Neural cell (in vitro differentiated cells): ENCODE data around the gene COL24A1. TPM values are rescaled to one million over a fixed set of nuclear protein-coding genes. Genes with fewer than 3 reads are reported as not detected.
"Not testable (repeated sequence)": the region's sequence is repeated elsewhere in the genome, so short reads cannot be mapped to it uniquely, and the experiment has no call there.

Experiments used
- H2AFZ ChIP-seq: fragments of 200-600, 300-800 bp; sonication (generic), shearing (Covaris generic); 2 replicates; pipeline ENCODE4 v1.6.0; 2014; ENCODE audit warnings: low read depth, mild to moderate bottlenecking, antibody characterized with exemption, low read length, moderate library complexity
- H3F3A ChIP-seq: fragments of 200-600 bp; shearing (Covaris generic); 2 replicates; pipeline ENCODE4 v1.6.1; 2016; ENCODE audit warnings: mild to moderate bottlenecking, moderate library complexity, mixed read lengths, antibody characterized with exemption, low read length; ENCODE audit not compliant: insufficient read depth, poor library complexity, severe bottlenecking
- H3K27ac ChIP-seq: fragments of 200-600, 300-800 bp; sonication (generic), shearing (Covaris generic); 2 replicates; pipeline ENCODE4 v1.5.1; 2014; ENCODE audit warnings: mild to moderate bottlenecking, low read length, moderate library complexity
- H3K27me3 ChIP-seq: fragments of 300-800, 200-600 bp; sonication (generic), shearing (Covaris generic); 2 replicates; pipeline ENCODE4 v1.6.0; 2014; ENCODE audit warnings: mild to moderate bottlenecking, low read depth, low read length, moderate library complexity; ENCODE audit not compliant: insufficient read depth
- H3K36me3 ChIP-seq: fragments of 300-800, 200-600 bp; sonication (generic), shearing (Covaris generic); 2 replicates; pipeline ENCODE4 v1.5.1; 2014; ENCODE audit warnings: mild to moderate bottlenecking, antibody characterized with exemption, low read length, moderate library complexity; ENCODE audit not compliant: insufficient read depth
- H3K4me2 ChIP-seq: fragments of 300-800, 200-600 bp; sonication (generic), shearing (Covaris generic); 2 replicates; pipeline ENCODE4 v1.6.0; 2014; ENCODE audit warnings: mild to moderate bottlenecking, low read length
- H3K4me3 ChIP-seq: fragments of 300-800, 200-600 bp; sonication (generic), shearing (Covaris generic); 2 replicates; pipeline ENCODE4 v1.5.1; 2014; ENCODE audit warnings: mild to moderate bottlenecking, low read length, moderate library complexity
- H3K79me2 ChIP-seq: fragments of 200-600 bp; shearing (Covaris generic); replicated peaks from 2 replicates; pipeline ENCODE4 v1.6.0; 2014; ENCODE audit warnings: mild to moderate bottlenecking, low read length, moderate library complexity; ENCODE audit not compliant: insufficient read depth
- H3K9ac ChIP-seq: fragments of 300-800, 200-600 bp; sonication (generic), shearing (Covaris generic); 2 replicates; pipeline ENCODE4 v1.6.1; 2016; ENCODE audit warnings: mild to moderate bottlenecking, low read length, mixed read lengths
- H3K9me2 ChIP-seq: fragments of 200-600 bp; shearing (Covaris generic); 2 replicates; pipeline ENCODE4 v1.6.1; 2016; ENCODE audit warnings: mild to moderate bottlenecking, low read length, mixed read lengths; ENCODE audit not compliant: insufficient read depth
- H3K9me3 ChIP-seq: fragments of 200-600, 300-800 bp; sonication (generic), shearing (Covaris generic); 2 replicates; pipeline ENCODE4 v1.6.1; 2016; ENCODE audit warnings: mild to moderate bottlenecking, mixed run types, low read length, moderate library complexity, mixed read lengths
- H4K20me1 ChIP-seq: fragments of 200-600 bp; shearing (Covaris generic); 2 replicates; pipeline ENCODE4 v1.6.1; 2016; ENCODE audit warnings: mild to moderate bottlenecking, mixed run types; ENCODE audit not compliant: insufficient read depth
- CTCF ChIP-seq: fragments of 450-650 bp; IDR thresholded peaks from 2 replicates; pipeline ENCODE4 v1.5.1; 2014; ENCODE audit warnings: antibody characterized with exemption, mild to moderate bottlenecking, moderate library complexity; ENCODE audit not compliant: poor library complexity, severe bottlenecking
- EP300 ChIP-seq: fragments of 450-650 bp; conservative IDR thresholded peaks from 2 replicates; pipeline ENCODE4 v1.6.1; 2014; ENCODE audit warnings: antibody characterized with exemption, mild to moderate bottlenecking, moderate library complexity; ENCODE audit not compliant: poor library complexity, severe bottlenecking
- MXI1 ChIP-seq: fragments of 450-650 bp; conservative IDR thresholded peaks from 2 replicates; pipeline ENCODE4 v1.6.1; 2014; ENCODE audit warnings: antibody characterized with exemption, mild to moderate bottlenecking; ENCODE audit not compliant: poor library complexity, severe bottlenecking
- POLR2AphosphoS5 ChIP-seq: IDR thresholded peaks from 2 replicates; pipeline ENCODE4 v1.6.1; 2012
- RAD21 ChIP-seq: fragments of 450-650 bp; conservative IDR thresholded peaks from 2 replicates; pipeline ENCODE4 v1.6.1; 2014; ENCODE audit warnings: antibody characterized with exemption, mild to moderate bottlenecking, moderate library complexity
- SMC3 ChIP-seq: fragments of 450-650 bp; conservative IDR thresholded peaks from 2 replicates; pipeline ENCODE4 v1.6.1; 2014; ENCODE audit warnings: antibody characterized with exemption, mild to moderate bottlenecking, moderate library complexity; ENCODE audit not compliant: poor library complexity
- polyA plus RNA-seq: library from polyadenylated mRNA; depleted of rRNA; stranded (reverse); fragments of >200 nt; gene quantifications from 2 replicates; pipeline ENCODE4 v1.2.3, GENCODE V29; 2014
- TF ChIP-seq, protein P1 (sequence below): IDR thresholded peaks from 2 replicates; pipeline ENCODE4 v1.6.1; 2012; ENCODE audit warnings: borderline replicate concordance

The COL24A1 gene
- polyA plus RNA-seq, 1 donor from 2014 or later, result 0.19 TPM

DNA sequence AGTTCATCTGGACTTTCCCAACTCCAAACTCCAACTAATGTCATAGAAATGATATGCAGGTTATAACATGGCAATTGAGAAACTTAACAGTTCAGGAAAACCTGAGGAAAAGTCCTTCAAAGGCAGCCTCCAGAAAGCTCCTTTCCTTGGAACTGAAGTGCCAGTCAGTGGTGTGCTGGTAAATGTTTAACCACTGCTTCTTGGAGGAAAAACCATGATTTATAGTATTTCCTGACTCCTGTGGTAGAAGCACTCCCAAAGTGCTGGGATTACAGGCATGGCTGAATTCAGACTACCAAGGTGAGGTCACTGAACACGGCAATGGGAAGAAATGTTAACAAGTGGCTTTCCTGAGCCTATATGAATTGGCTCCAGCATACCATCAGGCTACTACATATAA, 421.6 kb downstream of the COL24A1 start:
- Histone ChIP-seq H3K9me2 (no peaks in the 10 kb centered on the region), H3K4me2 (no peak overlapping the region), H4K20me1 (no peaks in the 10 kb centered on the region), H3K79me2 (no peaks in the 10 kb centered on the region), H3F3A (no peaks in the 10 kb centered on the region), H3K4me3 (no peak overlapping the region), H3K9ac (no peak overlapping the region), H3K27me3 (no peaks in the 10 kb centered on the region), H2AFZ (no peak overlapping the region), H3K27ac (no peak overlapping the region), H3K36me3 (no peaks in the 10 kb centered on the region), H3K9me3 (no peaks in the 10 kb centered on the region)
- TF ChIP-seq RAD21 (no peak), CTCF (no peak), MXI1 (no peak), SMC3 (no peak)
- TF ChIP-seq, protein P1, sequence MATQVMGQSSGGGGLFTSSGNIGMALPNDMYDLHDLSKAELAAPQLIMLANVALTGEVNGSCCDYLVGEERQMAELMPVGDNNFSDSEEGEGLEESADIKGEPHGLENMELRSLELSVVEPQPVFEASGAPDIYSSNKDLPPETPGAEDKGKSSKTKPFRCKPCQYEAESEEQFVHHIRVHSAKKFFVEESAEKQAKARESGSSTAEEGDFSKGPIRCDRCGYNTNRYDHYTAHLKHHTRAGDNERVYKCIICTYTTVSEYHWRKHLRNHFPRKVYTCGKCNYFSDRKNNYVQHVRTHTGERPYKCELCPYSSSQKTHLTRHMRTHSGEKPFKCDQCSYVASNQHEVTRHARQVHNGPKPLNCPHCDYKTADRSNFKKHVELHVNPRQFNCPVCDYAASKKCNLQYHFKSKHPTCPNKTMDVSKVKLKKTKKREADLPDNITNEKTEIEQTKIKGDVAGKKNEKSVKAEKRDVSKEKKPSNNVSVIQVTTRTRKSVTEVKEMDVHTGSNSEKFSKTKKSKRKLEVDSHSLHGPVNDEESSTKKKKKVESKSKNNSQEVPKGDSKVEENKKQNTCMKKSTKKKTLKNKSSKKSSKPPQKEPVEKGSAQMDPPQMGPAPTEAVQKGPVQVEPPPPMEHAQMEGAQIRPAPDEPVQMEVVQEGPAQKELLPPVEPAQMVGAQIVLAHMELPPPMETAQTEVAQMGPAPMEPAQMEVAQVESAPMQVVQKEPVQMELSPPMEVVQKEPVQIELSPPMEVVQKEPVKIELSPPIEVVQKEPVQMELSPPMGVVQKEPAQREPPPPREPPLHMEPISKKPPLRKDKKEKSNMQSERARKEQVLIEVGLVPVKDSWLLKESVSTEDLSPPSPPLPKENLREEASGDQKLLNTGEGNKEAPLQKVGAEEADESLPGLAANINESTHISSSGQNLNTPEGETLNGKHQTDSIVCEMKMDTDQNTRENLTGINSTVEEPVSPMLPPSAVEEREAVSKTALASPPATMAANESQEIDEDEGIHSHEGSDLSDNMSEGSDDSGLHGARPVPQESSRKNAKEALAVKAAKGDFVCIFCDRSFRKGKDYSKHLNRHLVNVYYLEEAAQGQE, result no peak

- Histone ChIP-seq H3F3A (no peaks in the 10 kb centered on the region), H3K79me2 (no peaks in the 10 kb centered on the region), H2AFZ (no peak overlapping the region), H3K4me2 (no peak overlapping the region), H3K4me3 (no peak overlapping the region), H3K27me3 (no peaks in the 10 kb centered on the region), H3K27ac (no peak overlapping the region), H3K36me3 (no peaks in the 10 kb centered on the region), H4K20me1 (no peaks in the 10 kb centered on the region), H3K9ac (no peak overlapping the region), H3K9me3 (no peaks in the 10 kb centered on the region), H3K9me2 (no peaks in the 10 kb centered on the region)
- TF ChIP-seq, protein P1, result no peak
- TF ChIP-seq MXI1, result no peak
- TF ChIP-seq RAD21, result no peak
- no peak for TF ChIP-seq POLR2AphosphoS5
- no peak for TF ChIP-seq CTCF
- no peak for TF ChIP-seq EP300
These were observed 437.8 kb downstream of the COL24A1 start for GRCh38 chr1:85718678-85719340.

- not testable (repeated sequence) for H3K9me3 ChIP-seq, H3K4me3 ChIP-seq, H3K4me2 ChIP-seq, H4K20me1 ChIP-seq, H3K27me3 ChIP-seq, H3K9me2 ChIP-seq, H3K27ac ChIP-seq, H3K9ac ChIP-seq, H2AFZ ChIP-seq, H3K79me2 ChIP-seq, H3K36me3 ChIP-seq, H3F3A ChIP-seq
These were observed 442.0 kb downstream of the COL24A1 start for GRCh38 chr1:85714418-85715114.
